ENCODE measurements around the gene TOB1. TPM values are rescaled to one million over a fixed set of nuclear protein-coding genes. Genes with fewer than 3 reads are reported as not detected.

Gene TOB1
- total and polyA plus RNA-seq, 9 of the 15 experiments (the other 6 are each of a cell fraction or from before 2014, with no cell fraction given), result 4.8 to 63.7 (median 13.2) TPM

GRCh38 chr17:50842506-50843149 is 23.5 kb downstream of the TOB1 start:
- Histone ChIP-seq H3K27me3 (ENCODE audit: control insufficient read depth in 2 of 2, insufficient read depth in 2 of 2, low read length in 2 of 2) (no peaks in the 10 kb centered on the region), H4K20me1 (replicated peaks; ENCODE audit: control insufficient read depth, insufficient read depth, low read length) (no peaks in the 10 kb centered on the region; the same call in 1 of the 2 replicates), H3K79me2 (ENCODE audit: control insufficient read depth, insufficient read depth, low read length) (no peaks in the 10 kb centered on the region), H3K9me3 (replicated peaks; ENCODE audit: control insufficient read depth, insufficient read depth, low read depth, low read length) (no peaks in the 10 kb centered on the region), H3K4me2 (ENCODE audit: insufficient read depth, low read length) (no peak overlapping the region), H3K9ac (ENCODE audit: insufficient read depth in 1 of 2, low read depth in 2 of 2, low read length in 2 of 2) (peak overlapping the region in 1 of 2 experiments; percentile 55; a peak in 1 of 4 replicates), H3K4me3 (no peak overlapping the region), H2AFZ (ENCODE audit: low read depth, low read length) (no peak overlapping the region), H3K9me1 (ENCODE audit: control insufficient read depth, insufficient read depth, low read length) (no peaks in the 10 kb centered on the region), H3K27ac (ENCODE audit: extremely low read depth, low read depth, low read length) (no peak overlapping the region), H3K4me1 (replicated peaks in 1 of 2; ENCODE audit: control insufficient read depth in 2 of 2, insufficient read depth in 2 of 2, low read length in 2 of 2) (peaks cover 0 to 13% of the 10 kb centered on the region in 2 experiments; a peak in 2 of 5 replicates), H3K36me3 (ENCODE audit: control insufficient read depth, insufficient read depth, low read length) (no peaks in the 10 kb centered on the region)
- FAIRE-seq, result no peak
- ATAC-seq, result no peak
- ChIA-PET POLR2A (interaction anchor here (0.8 kb wide), 1 partner anchor 23 kb away, joined by 5 read pairs; the partner anchor contains the start of gene TOB1), CTCF (ENCODE audit: low intra/inter-chr PET ratio) (interaction anchor here (1.5 to 6.1 kb wide), 3 partner anchors 25 to 60 kb away, joined by 5 to 72 read pairs (median 8); no protein-coding TSS in a partner anchor)
- intact Hi-C loops (cut with micrococcal nuclease), result loop anchor here (1.0 to 5.0 kb wide), 4 partner anchors 26 to 360 kb away; partner anchors contain the start of gene SPATA20
- BruUV-seq (replicated peaks), result no TSS peak
- DNase-seq (ENCODE audit: extremely low read depth in 1 of 4, low spot score in 3 of 4), result no peak
- TF ChIP-seq VEZF1 (CRISPR knock-in tag; IDR thresholded peaks at IDR 0.05) (no peak), CREM (IDR thresholded peaks at IDR 0.05; ENCODE audit: low read depth) (no peak), ZNF384 (IDR thresholded peaks at IDR 0.05; ENCODE audit: low read depth, low read length) (no peak), SRSF9 (IDR thresholded peaks at IDR 0.05; ENCODE audit: borderline replicate concordance, low read depth, low read length) (no peak), SOX6 (IDR thresholded peaks at IDR 0.05) (no peak)
- in situ Hi-C loops (cut with MboI), result loop anchor here (5.0 kb wide), 1 partner anchor 60 kb away; no protein-coding TSS in a partner anchor
- WGBS (ENCODE audit: insufficient coverage, low coverage, missing lambda C conversion rate), result 19% methylated on average over 9 of the region's 9 CpGs

Measured in K562 (cell line).